Breast epithelium (tissue), 4 donors: ENCODE measurements around the gene KREMEN2. TPM values are rescaled to one million over a fixed set of nuclear protein-coding genes. Genes with fewer than 3 reads are reported as not detected.

Experiments
- DNase-seq, 2 donors: peaks; one replicate each; pipeline ENCODE4 v3.0.0-alpha.2; 2019; ENCODE audit warnings: low spot score in 2 of 2
- H3K27ac ChIP-seq, 2 donors: fragments of 200-600 bp; sonication (generic) in 1 of 2; one replicate each; pipeline ENCODE4 v1.5.1; 2016 to 2019; ENCODE audit warnings: mild to moderate bottlenecking in 1 of 2
- H3K27me3 ChIP-seq, 2 donors: fragments of 200-600 bp; sonication (generic) in 1 of 2; one replicate each; pipeline versions ENCODE4 v1.5.1 to v1.6.0; 2017 to 2019; ENCODE audit warnings: control low read depth in 1 of 2, mild to moderate bottlenecking in 1 of 2
- H3K36me3 ChIP-seq: fragments of 200-600 bp; one replicate; pipeline ENCODE4 v1.5.1; 2019
- H3K4me1 ChIP-seq, 2 donors: fragments of 200-600 bp; sonication (generic); one replicate each; pipeline ENCODE4 v1.5.1; 2016 to 2019; ENCODE audit warnings: control low read depth in 1 of 2
- H3K4me3 ChIP-seq, 3 donors: fragments of 200-600 bp; sonication (generic); 1 replicate in 2 of 3; 2 replicates in 1 of 3; pipeline ENCODE4 v1.5.1; 2016 to 2019; ENCODE audit warnings: mild to moderate bottlenecking in 3 of 3, moderate library complexity in 2 of 3
- H3K9me3 ChIP-seq, 2 donors: fragments of 200-600 bp; sonication (generic) in 1 of 2; one replicate each; pipeline ENCODE4 v1.5.1; 2016 to 2019; ENCODE audit warnings: control low read depth in 1 of 2
- CTCF ChIP-seq, 3 donors: fragments of 450-650 bp; IDR thresholded peaks; one replicate each; pipeline ENCODE4 v1.5.1; 2016 to 2017; ENCODE audit warnings: antibody characterized with exemption in 3 of 3, mild to moderate bottlenecking in 3 of 3, moderate library complexity in 3 of 3
- POLR2A ChIP-seq: fragments of 450-650 bp; IDR thresholded peaks from one replicate; pipeline ENCODE4 v1.6.1; 2016; ENCODE audit warnings: antibody characterized with exemption, mild to moderate bottlenecking, moderate library complexity
- POLR2AphosphoS5 ChIP-seq, 3 donors: sonication (generic); formaldehyde crosslinking; IDR thresholded peaks; one replicate each; pipeline ENCODE4 v1.6.1; 2017; ENCODE audit warnings: antibody characterized with exemption in 3 of 3
- intact Hi-C: fragments of 100-400 bp; cut with DNase I; formaldehyde crosslinking; loops from one replicate; pipeline ENCODE4 v1.15.1; 2023; ENCODE audit warnings: low total_unique reads
- total RNA-seq, 3 donors: library from RNA; depleted of rRNA; stranded (reverse); fragments of >200 nt; gene quantifications; one replicate each; pipeline ENCODE4 v1.1.0, GENCODE V29; 2016

KREMEN2 gene
- total RNA-seq, 3 donors from 2014 or later: 0.33 TPM; not detected in 2

GRCh38 chr16:2949705-2950352 lies 14.2 kb upstream of the KREMEN2 start:
- Histone ChIP-seq H3K4me3 (no peak overlapping the region), H3K4me1 (no peaks in the 10 kb centered on the region), H3K27me3 (peaks cover 0 to 10% of the 10 kb centered on the region in 2 donors), H3K9me3 (no peaks in the 10 kb centered on the region), H3K36me3 (no peaks in the 10 kb centered on the region), H3K27ac (no peak overlapping the region)
- intact Hi-C loops: no loop called here
- TF ChIP-seq POLR2AphosphoS5 (IDR thresholded peaks at IDR 0.05): no peak
- DNase-seq: no peak

GRCh38 chr16:2950353-2950724 lies 13.7 kb upstream of the KREMEN2 start:
- H3K4me3 ChIP-seq: no peak overlapping the region
- H3K27ac ChIP-seq: no peak overlapping the region
- TF ChIP-seq CTCF (IDR thresholded peaks at IDR 0.05): no peak
- TF ChIP-seq POLR2AphosphoS5 (IDR thresholded peaks at IDR 0.05): no peak
- no peak for TF ChIP-seq POLR2A
- H3K4me1 ChIP-seq: no peaks in the 10 kb centered on the region
- intact Hi-C loops: no loop called here
- DNase-seq: no peak
- H3K36me3 ChIP-seq: no peaks in the 10 kb centered on the region
- H3K27me3 ChIP-seq: peaks cover 0 to 15% of the 10 kb centered on the region in 2 donors
- H3K9me3 ChIP-seq: no peaks in the 10 kb centered on the region

- H3K27ac ChIP-seq: no peak overlapping the region
- DNase-seq: no peak
- no peak overlapping the region for H3K4me3 ChIP-seq
- intact Hi-C loops: no loop called here
- no peaks in the 10 kb centered on the region for H3K4me1 ChIP-seq
- H3K36me3 ChIP-seq: no peaks in the 10 kb centered on the region
- no peaks in the 10 kb centered on the region for H3K9me3 ChIP-seq
- TF ChIP-seq POLR2A (no peak), POLR2AphosphoS5 (IDR thresholded peaks at IDR 0.05) (no peak), CTCF (IDR thresholded peaks at IDR 0.05) (no peak)
- H3K27me3 ChIP-seq: peaks cover 0 to 20% of the 10 kb centered on the region in 2 donors
Measured at GRCh38 chr16:2950773-2951172, 13.3 kb upstream of the KREMEN2 start.

- Histone ChIP-seq H3K27ac (no peak overlapping the region), H3K4me3 (no peak overlapping the region), H3K9me3 (no peaks in the 10 kb centered on the region), H3K36me3 (no peaks in the 10 kb centered on the region), H3K27me3 (peaks cover 0 to 32% of the 10 kb centered on the region in 2 donors), H3K4me1 (no peaks in the 10 kb centered on the region)
- intact Hi-C loops: no loop called here
- TF ChIP-seq POLR2A: no peak
- TF ChIP-seq POLR2AphosphoS5 (IDR thresholded peaks at IDR 0.05): no peak
- no peak for TF ChIP-seq CTCF (IDR thresholded peaks at IDR 0.05)
- no peak for DNase-seq
Measured at GRCh38 chr16:2952679-2953078, 11.4 kb upstream of the KREMEN2 start.

GRCh38 chr16:2953706-2954627 lies 10.1 kb upstream of the KREMEN2 start:
- H3K36me3 ChIP-seq: no peaks in the 10 kb centered on the region
- peaks cover 0 to 32% of the 10 kb centered on the region in 2 donors for H3K27me3 ChIP-seq
- H3K4me1 ChIP-seq: no peaks in the 10 kb centered on the region
- H3K27ac ChIP-seq: no peak overlapping the region
- H3K9me3 ChIP-seq: no peaks in the 10 kb centered on the region
- DNase-seq: no peak
- TF ChIP-seq POLR2AphosphoS5 (IDR thresholded peaks at IDR 0.05) (no peak), CTCF (IDR thresholded peaks at IDR 0.05) (no peak), POLR2A (no peak)
- H3K4me3 ChIP-seq: no peak overlapping the region
- intact Hi-C loops: no loop called here
